ENCODE measurements around the gene TLE7.
A peak's percentile ranks its signal among the peaks of the same experiment; 100 is the strongest.

TLE7 gene

GRCh38 chr16:71414038-71414437 lies 27.8 kb downstream of the TLE7 start:
- no peak for TF ChIP-seq CTCF (IDR thresholded peaks at IDR 0.05; ENCODE audit: low read depth, low read length)
- in situ Hi-C loops (cut with HindIII; ENCODE audit: low sequenced_read_pairs) = no loop called here
- H3K4me3 ChIP-seq (ENCODE audit: low read depth, low read length) = no peak overlapping the region
- no peak for DNase-seq (ENCODE audit: low read depth, low spot score)

- no peak for TF ChIP-seq CTCF (IDR thresholded peaks at IDR 0.05; ENCODE audit: low read depth, low read length)
- no peak overlapping the region for H3K4me3 ChIP-seq (ENCODE audit: low read depth, low read length)
- no peak for DNase-seq (ENCODE audit: low read depth, low spot score)
- in situ Hi-C loops (cut with HindIII; ENCODE audit: low sequenced_read_pairs) = no loop called here
These were observed 28.5 kb downstream of the TLE7 start for GRCh38 chr16:71413341-71413740.

- no peak overlapping the region for H3K4me3 ChIP-seq (ENCODE audit: low read depth, low read length)
- peak; percentile 87 for TF ChIP-seq CTCF (IDR thresholded peaks at IDR 0.05; ENCODE audit: low read depth, low read length)
- peak; percentile 64 for DNase-seq (ENCODE audit: low read depth, low spot score)
- in situ Hi-C loops (cut with HindIII; ENCODE audit: low sequenced_read_pairs) = no loop called here
These were observed 29.3 kb downstream of the TLE7 start for GRCh38 chr16:71412270-71413160.

- H3K4me3 ChIP-seq (ENCODE audit: low read depth, low read length) = no peak overlapping the region
- in situ Hi-C loops (cut with HindIII; ENCODE audit: low sequenced_read_pairs) = no loop called here
- no peak for DNase-seq (ENCODE audit: low read depth, low spot score)
- no peak for TF ChIP-seq CTCF (IDR thresholded peaks at IDR 0.05; ENCODE audit: low read depth, low read length)
These were observed 31.7 kb downstream of the TLE7 start for GRCh38 chr16:71410146-71410545.

- TF ChIP-seq CTCF (IDR thresholded peaks at IDR 0.05; ENCODE audit: low read depth, low read length) = no peak
- in situ Hi-C loops (cut with HindIII; ENCODE audit: low sequenced_read_pairs) = no loop called here
- no peak overlapping the region for H3K4me3 ChIP-seq (ENCODE audit: low read depth, low read length)
- no peak for DNase-seq (ENCODE audit: low read depth, low spot score)
These were observed 32.7 kb downstream of the TLE7 start for GRCh38 chr16:71409011-71409775.

- H3K4me3 ChIP-seq (ENCODE audit: low read depth, low read length) = no peak overlapping the region
- DNase-seq (ENCODE audit: low read depth, low spot score) = no peak
- in situ Hi-C loops (cut with HindIII; ENCODE audit: low sequenced_read_pairs) = no loop called here
- TF ChIP-seq CTCF (IDR thresholded peaks at IDR 0.05; ENCODE audit: low read depth, low read length) = no peak
These were observed 33.3 kb downstream of the TLE7 start for GRCh38 chr16:71408536-71408935.
